Femur (tissue), 1 donor: ENCODE measurements around the gene SFTA2.

ENCODE experiments used
- DNase-seq: peaks from one replicate; pipeline ENCODE4 v3.0.0-alpha.2; 2017

SFTA2 gene

GRCh38 chr6:30889921-30890645, 41.9 kb downstream of the SFTA2 start:
- no peak for DNase-seq

GRCh38 chr6:30889496-30889885, 42.5 kb downstream of the SFTA2 start:
- DNase-seq, result no peak

- DNase-seq, result no peak
These were observed 43.0 kb downstream of the SFTA2 start for GRCh38 chr6:30888816-30889495.

GRCh38 chr6:30887901-30888815, 43.8 kb downstream of the SFTA2 start:
- DNase-seq, result no peak

GRCh38 chr6:30886897-30887255, 45.1 kb downstream of the SFTA2 start:
- DNase-seq, result no peak

GRCh38 chr6:30885999-30886896, 45.7 kb downstream of the SFTA2 start:
- DNase-seq, result peak; percentile 56

GRCh38 chr6:30885481-30885998, 46.4 kb downstream of the SFTA2 start:
- peak; percentile 41 for DNase-seq

GRCh38 chr6:30884521-30885480, 47.2 kb downstream of the SFTA2 start:
- peak; percentile 69 for DNase-seq

GRCh38 chr6:30883685-30884520, 48.1 kb downstream of the SFTA2 start, which contains the start of gene DDR1:
DDR1 (plus strand) TSS chr6:30884519; CDS start chr6:30888730, 4,211 bp downstream.
- peak; percentile 89 for DNase-seq

- DNase-seq, result peak; percentile 43
These were observed 48.9 kb downstream of the SFTA2 start for GRCh38 chr6:30882759-30883684.

GRCh38 chr6:30882204-30882758, 49.7 kb downstream of the SFTA2 start:
- peak; percentile 59 for DNase-seq

GRCh38 chr6:30881392-30882203, 50.4 kb downstream of the SFTA2 start:
- DNase-seq, result peak; percentile 53
